ENCODE data around the gene COX4I1. TPM values are rescaled to one million over a fixed set of nuclear protein-coding genes. Genes with fewer than 3 reads are reported as not detected.

COX4I1 gene
- total RNA-seq, 1 experiment from 2014 or later = 554 TPM

DNA sequence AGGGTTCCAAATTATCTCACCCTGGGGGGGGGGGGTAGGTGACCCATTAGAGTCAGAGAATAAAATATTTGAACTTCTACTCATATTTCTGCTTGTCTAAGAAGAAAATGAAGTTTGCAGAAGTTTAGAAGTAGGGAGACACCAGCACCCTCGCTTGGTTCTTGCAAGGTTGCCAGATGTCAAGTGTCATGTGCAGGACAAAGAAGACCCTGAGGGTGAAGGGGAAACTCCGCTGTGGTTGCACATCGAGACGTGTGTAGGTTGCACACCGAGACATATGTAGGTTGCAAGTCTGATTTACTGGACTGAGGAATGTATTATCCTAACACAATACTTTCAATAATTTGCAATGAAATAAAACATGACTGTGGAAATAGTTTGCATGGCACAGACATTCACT is 57.1 kb downstream of the COX4I1 start:
- BruUV-seq (replicated peaks) = no TSS peak
- Histone ChIP-seq H3K9me3 (ENCODE audit: low read depth, low read length, poor library complexity, severe bottlenecking) (no peaks in the 10 kb centered on the region), H3K4me1 (ENCODE audit: insufficient read depth, low read length, poor library complexity, severe bottlenecking) (no peaks in the 10 kb centered on the region), H3K27me3 (replicated peaks; ENCODE audit: insufficient read depth, low read depth, low read length, poor library complexity) (peaks cover 31% of the 10 kb centered on the region), H3K4me3 (ENCODE audit: low read depth, low read length, poor library complexity, severe bottlenecking) (no peak overlapping the region), H3K27ac (ENCODE audit: low read depth, low read length, poor library complexity, severe bottlenecking) (no peak overlapping the region), H3K36me3 (ENCODE audit: insufficient read depth, low read length, poor library complexity, severe bottlenecking) (no peaks in the 10 kb centered on the region)
- no peak for DNase-seq (ENCODE audit: low spot score)
- ChIA-PET POLR2A (ENCODE audit: low non-redundant PET) (no interaction called here), CTCF (no interaction called here)
- TF ChIP-seq EZH2 (IDR thresholded peaks at IDR 0.05; ENCODE audit: borderline replicate concordance, low read depth, low read length, poor library complexity, severe bottlenecking) = no peak
- TF ChIP-seq, protein P1, sequence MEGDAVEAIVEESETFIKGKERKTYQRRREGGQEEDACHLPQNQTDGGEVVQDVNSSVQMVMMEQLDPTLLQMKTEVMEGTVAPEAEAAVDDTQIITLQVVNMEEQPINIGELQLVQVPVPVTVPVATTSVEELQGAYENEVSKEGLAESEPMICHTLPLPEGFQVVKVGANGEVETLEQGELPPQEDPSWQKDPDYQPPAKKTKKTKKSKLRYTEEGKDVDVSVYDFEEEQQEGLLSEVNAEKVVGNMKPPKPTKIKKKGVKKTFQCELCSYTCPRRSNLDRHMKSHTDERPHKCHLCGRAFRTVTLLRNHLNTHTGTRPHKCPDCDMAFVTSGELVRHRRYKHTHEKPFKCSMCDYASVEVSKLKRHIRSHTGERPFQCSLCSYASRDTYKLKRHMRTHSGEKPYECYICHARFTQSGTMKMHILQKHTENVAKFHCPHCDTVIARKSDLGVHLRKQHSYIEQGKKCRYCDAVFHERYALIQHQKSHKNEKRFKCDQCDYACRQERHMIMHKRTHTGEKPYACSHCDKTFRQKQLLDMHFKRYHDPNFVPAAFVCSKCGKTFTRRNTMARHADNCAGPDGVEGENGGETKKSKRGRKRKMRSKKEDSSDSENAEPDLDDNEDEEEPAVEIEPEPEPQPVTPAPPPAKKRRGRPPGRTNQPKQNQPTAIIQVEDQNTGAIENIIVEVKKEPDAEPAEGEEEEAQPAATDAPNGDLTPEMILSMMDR (conservative IDR thresholded peaks at IDR 0.05; ENCODE audit: low read depth, low read length) = no peak
- intact Hi-C loops (cut with micrococcal nuclease; ENCODE audit: unreplicated experiment) = no loop called here

Other genes starting within 250 kb of the COX4I1 start
- 64.2 and 72.4 TPM in 2 replicates for gene GSE1, start 186.4 kb upstream of the COX4I1 start, total RNA-seq (2021)
- 70.5 and 71.9 TPM in 2 replicates for gene GINS2, start 110.7 kb upstream of the COX4I1 start, total RNA-seq (2021)
- 3.8 and 5.9 TPM in 2 replicates for gene C16orf74, start 48.6 kb upstream of the COX4I1 start, total RNA-seq (2021)
- 53.1 and 62.7 TPM in 2 replicates for gene EMC8, start 151 bp upstream of the COX4I1 start, total RNA-seq (2021)
- gene IRF8, start 99.5 kb downstream of the COX4I1 start, total RNA-seq (2021) = 0.19 TPM in 1 of 2 replicates, not detected in the other

All from A673 (cell line).